Activated T-helper 1 cell treated with anti-CD3 and anti-CD28 coated beads, Interleukin-12 subunit alpha, Interleukin-12 subunit beta, Interleukin-2, Interleukin-4 antibody, amounts not matched to agents 30 ng/mL and 10 ng/mL and 1 ng/mL, durations not matched to agents 14 hours and 24 hours and 36 hours (primary cell): ENCODE results near the gene GABBR2. TPM values are rescaled to one million over a fixed set of nuclear protein-coding genes. Genes with fewer than 3 reads are reported as not detected.

ENCODE experiments used
- DNase-seq: peaks from one replicate; pipeline ENCODE4 v3.0.0; 2021; ENCODE audit warnings: low spot score
- H3K27ac Mint-ChIP-seq: one replicate; pipeline ENCODE4 v1.8.0; 2021; ENCODE audit warnings: mild to moderate bottlenecking, mixed read lengths
- H3K27me3 Mint-ChIP-seq: one replicate; pipeline ENCODE4 v1.8.0; 2022; ENCODE audit warnings: mild to moderate bottlenecking, moderate library complexity, mixed read lengths; ENCODE audit not compliant: insufficient read depth
- H3K36me3 Mint-ChIP-seq: one replicate; pipeline ENCODE4 v1.8.0; 2021; ENCODE audit warnings: low read depth, mixed read lengths
- H3K4me1 Mint-ChIP-seq: one replicate; pipeline ENCODE4 v1.8.0; 2021; ENCODE audit warnings: low read depth, mixed read lengths
- H3K4me3 Mint-ChIP-seq: one replicate; pipeline ENCODE4 v1.8.0; 2021; ENCODE audit warnings: mild to moderate bottlenecking, moderate library complexity, mixed read lengths
- H3K9me3 Mint-ChIP-seq: one replicate; pipeline ENCODE4 v1.8.0; 2021; ENCODE audit warnings: mixed read lengths
- intact Hi-C: fragments of 100-400 bp; cut with micrococcal nuclease; formaldehyde crosslinking; loops from one replicate; pipeline ENCODE4 v1.15.1; 2024
- total RNA-seq: library from RNA; stranded (reverse); gene quantifications from 2 replicates; pipeline ENCODE4 v1.2.3, GENCODE V29; 2022

The GABBR2 gene
- total RNA-seq, 1 donor from 2014 or later, result not detected

DNA sequence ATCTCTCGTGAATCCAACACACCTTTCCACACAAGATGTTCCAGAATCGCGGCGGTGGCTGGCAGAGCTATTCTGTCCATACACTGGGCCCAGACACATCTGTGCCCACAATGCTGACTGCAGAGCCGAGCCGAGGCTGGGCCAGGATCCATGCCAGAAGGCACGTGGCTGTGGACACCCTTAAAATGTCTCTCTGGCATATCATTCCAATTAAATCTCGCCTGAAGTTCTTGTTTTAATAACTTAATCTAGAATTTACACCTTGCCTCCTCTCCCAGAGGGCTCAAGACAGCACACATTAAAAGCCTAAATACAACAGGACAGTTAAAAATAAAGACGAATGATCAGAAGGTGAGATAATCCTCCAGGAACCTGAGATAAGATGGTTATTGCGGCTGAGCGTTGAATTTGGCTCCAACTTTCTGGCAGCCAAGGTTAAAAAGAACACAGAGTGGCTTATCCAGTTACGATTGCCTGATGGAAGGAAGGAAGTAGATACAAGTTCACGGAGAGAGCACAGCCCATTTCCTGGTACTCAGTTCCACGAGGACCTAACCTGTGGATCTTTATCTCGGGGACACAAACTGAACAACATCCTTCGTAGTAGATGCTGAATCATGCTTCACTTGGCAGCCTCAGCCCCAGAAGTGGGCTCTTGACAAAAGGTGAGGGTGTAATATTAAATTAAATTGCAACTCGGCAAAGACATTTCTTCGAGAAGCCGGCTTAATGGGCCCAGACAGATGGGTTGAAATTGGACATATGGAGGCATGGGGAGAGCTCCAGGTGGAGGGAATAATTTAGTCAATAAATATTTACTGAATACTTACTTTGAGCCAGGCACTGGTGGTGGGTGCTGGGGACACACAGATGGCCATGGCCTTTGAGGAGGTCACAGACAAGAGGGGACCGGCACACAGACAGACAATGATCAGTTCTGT lies 367.3 kb downstream of the GABBR2 start:
- Mint-ChIP-seq H3K9me3 (peaks cover 2% of the 10 kb centered on the region), H3K36me3 (no peaks in the 10 kb centered on the region), H3K27me3 (peaks cover 24% of the 10 kb centered on the region), H3K27ac (no peak overlapping the region), H3K4me3 (no peak overlapping the region), H3K4me1 (no peaks in the 10 kb centered on the region)
- no peak for DNase-seq
- intact Hi-C loops, result no loop called here

DNA sequence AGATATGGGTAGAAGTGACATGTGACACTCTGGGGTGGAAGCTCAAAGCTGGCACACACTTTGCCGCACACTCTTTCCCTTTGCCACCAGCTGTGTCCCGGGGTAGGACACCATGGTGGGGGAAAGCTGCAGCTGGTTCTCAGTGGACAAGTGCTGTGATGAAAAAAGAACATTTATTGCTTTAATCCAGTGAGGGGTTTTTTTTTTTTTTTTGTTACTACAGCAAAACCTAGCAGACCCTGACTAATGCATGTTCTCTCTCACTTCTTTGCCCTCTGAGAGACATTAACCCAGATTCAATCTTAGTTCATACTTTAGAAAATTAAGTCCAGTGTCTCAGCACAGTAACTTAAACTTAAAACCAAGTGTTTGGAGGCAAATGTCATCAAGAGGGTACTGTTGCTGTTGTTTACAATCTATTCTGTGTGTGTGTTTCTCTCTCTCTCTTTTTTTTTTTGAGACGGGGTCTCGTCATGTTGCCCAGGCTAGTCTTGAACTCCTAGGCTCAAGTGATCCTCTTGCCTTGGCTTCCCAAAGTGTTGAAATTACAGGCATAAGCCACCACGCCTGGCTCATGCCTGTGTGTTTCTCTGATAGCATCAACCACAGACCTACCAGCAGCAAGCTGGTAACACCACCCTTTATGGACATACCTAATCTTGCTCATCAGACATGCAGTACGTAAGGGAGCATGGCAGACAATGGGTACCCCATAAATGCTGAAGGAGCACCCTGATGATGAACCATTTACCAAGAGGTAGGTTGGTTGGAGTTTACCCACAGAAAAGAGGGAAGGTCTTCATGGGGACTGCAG lies 368.5 kb downstream of the GABBR2 start:
- H3K27ac Mint-ChIP-seq, result no peak overlapping the region
- H3K36me3 Mint-ChIP-seq, result no peaks in the 10 kb centered on the region
- DNase-seq, result no peak
- intact Hi-C loops, result no loop called here
- no peak overlapping the region for H3K4me3 Mint-ChIP-seq
- peaks cover 2% of the 10 kb centered on the region for H3K9me3 Mint-ChIP-seq
- H3K27me3 Mint-ChIP-seq, result peaks cover 16% of the 10 kb centered on the region
- H3K4me1 Mint-ChIP-seq, result no peaks in the 10 kb centered on the region

DNA sequence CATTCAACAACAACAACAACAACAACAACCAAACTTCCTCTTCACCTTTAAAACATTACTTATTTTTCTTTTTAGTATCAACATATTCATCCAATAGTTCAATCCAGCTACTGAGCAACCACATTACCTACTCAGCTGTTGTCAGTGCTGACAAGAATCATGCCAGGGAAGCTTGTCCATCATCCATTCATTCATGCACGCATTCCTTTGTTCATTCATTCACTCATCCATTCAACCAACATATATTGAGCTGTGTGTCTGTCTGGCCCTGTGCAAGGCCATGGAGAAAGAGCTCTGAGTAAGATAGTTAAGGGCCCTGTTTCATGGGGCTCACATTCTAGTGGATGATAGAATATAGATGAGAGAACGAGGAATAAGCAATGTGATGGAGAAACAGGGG lies 373.1 kb downstream of the GABBR2 start:
- Mint-ChIP-seq H3K27ac (no peak overlapping the region), H3K4me1 (no peaks in the 10 kb centered on the region), H3K9me3 (no peaks in the 10 kb centered on the region), H3K27me3 (peaks cover 11% of the 10 kb centered on the region), H3K36me3 (no peaks in the 10 kb centered on the region), H3K4me3 (no peak overlapping the region)
- no peak for DNase-seq
- intact Hi-C loops, result no loop called here

DNA sequence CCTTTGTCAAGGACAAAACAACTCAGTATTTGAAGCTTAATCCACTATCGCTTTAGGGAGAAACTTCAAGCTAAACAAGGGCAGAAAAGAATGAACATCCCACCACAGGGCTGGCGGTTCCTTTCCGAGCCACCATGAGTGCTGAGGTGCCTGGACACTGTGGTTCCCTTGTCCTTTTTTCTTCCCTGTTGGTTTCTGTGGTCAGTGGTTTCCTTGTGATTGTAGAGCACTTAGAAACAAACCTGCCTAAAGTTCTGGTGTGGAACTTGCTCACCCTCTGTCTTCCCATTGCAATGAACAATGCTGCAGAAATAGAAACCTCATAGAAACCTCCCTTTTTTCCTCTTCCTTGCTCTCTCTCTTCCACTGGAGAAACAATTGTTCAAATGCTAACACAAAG lies 373.9 kb downstream of the GABBR2 start:
- H3K27me3 Mint-ChIP-seq, result peaks cover 9% of the 10 kb centered on the region
- H3K27ac Mint-ChIP-seq, result no peak overlapping the region
- no peaks in the 10 kb centered on the region for H3K4me1 Mint-ChIP-seq
- H3K4me3 Mint-ChIP-seq, result no peak overlapping the region
- no peaks in the 10 kb centered on the region for H3K9me3 Mint-ChIP-seq
- H3K36me3 Mint-ChIP-seq, result no peaks in the 10 kb centered on the region
- intact Hi-C loops, result no loop called here
- no peak for DNase-seq

DNA sequence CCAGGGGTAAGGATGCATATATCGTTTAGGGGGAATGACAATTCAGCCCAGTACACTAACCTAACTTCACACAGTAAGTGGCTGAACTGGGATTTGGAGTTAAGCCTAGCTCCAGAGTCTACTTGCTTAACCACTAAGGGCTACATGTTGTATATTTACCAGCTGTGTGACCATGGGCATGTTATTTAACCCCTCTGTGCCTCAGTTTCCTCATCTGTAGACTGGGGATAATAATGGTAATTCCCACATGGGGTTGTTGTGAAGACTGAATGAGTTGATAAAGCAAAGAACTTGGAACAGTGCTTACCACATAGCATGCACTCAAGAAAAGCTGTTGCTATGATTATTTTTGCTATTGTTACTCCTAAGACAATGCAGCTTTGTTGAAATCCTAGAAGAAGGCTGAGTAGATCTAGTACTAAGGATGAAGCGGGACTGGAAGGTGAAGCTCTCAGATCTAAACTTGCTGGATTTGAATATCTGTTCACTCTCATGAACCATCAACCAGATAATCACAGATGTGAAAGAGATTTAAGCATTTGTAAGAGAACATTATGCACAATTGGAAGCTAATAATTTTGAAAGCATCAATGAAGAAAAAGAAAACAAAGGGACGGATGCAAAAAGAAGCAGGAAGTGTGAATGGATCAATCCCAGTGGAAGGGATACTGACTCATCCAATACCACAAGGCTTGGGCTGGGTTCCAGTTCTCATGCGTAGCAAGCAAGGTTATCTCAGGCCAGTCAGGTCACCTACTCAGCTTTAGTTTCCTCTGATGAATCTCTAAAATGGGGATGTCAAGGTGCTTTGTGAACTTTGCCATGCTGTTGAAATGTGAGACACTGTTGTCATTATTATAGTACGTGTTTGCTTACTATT lies 374.8 kb downstream of the GABBR2 start:
- Mint-ChIP-seq H3K4me1 (no peaks in the 10 kb centered on the region), H3K27ac (no peak overlapping the region), H3K27me3 (peaks cover 7% of the 10 kb centered on the region), H3K36me3 (no peaks in the 10 kb centered on the region), H3K4me3 (no peak overlapping the region), H3K9me3 (no peaks in the 10 kb centered on the region)
- DNase-seq, result no peak
- intact Hi-C loops, result no loop called here

DNA sequence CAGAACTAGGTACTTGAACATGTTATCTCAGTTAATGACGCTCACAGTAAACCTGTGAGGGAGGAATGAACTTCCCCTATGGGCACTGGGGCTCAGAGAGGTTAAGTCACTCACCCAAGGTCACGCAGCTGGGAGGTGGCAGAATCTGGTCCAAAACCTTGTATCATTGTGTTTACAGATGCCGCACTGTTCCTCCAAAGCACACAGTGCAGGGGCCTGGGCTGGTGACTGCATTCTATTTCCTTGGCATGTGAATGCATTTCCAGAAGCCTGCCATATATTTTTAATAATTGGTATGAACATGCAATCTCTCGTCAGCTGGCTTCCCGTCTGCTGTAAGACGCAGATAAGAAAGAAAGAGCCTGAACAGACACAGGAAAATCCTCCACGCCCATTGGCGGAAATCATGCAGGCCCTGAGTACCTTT lies 376.3 kb downstream of the GABBR2 start:
- DNase-seq, result no peak
- H3K27me3 Mint-ChIP-seq, result peaks cover 4% of the 10 kb centered on the region
- no peaks in the 10 kb centered on the region for H3K36me3 Mint-ChIP-seq
- intact Hi-C loops, result no loop called here
- no peaks in the 10 kb centered on the region for H3K9me3 Mint-ChIP-seq
- H3K4me3 Mint-ChIP-seq, result no peak overlapping the region
- H3K4me1 Mint-ChIP-seq, result no peaks in the 10 kb centered on the region
- H3K27ac Mint-ChIP-seq, result no peak overlapping the region

DNA sequence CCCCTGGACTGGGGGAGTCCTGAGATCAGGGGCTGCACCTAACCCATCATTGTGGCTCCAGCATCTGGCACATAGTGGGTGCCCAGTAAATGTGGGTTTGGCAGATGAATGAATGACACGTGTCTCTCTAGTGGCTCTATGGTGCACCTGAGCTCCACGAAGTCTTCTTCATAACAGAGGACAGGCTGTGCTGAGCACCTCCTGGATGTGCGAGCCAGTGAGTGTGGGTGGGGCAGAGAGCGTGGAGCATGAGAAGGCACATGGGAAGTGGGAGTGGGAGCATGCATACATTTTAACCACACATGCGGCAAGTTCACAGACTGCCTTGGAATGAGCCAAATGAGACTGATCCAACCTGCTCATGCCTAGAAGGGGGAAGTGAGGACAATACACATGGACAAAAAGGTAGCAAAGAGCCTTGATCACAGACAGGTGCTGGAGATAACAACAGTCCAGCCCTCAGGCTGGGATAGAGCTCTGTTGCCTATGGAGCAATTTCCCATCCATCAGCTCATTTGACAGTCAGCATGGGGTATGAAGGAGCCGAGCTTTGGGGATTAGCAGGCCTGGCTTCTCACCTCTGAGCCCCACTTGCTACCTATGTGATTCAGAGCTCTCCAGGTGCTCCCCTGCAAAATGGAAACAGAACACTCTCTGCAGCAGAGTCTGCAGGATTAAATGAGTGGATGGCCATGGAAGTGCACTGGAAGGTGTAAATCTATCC lies 377.0 kb downstream of the GABBR2 start:
- H3K36me3 Mint-ChIP-seq, result no peaks in the 10 kb centered on the region
- no peak for DNase-seq

DNA sequence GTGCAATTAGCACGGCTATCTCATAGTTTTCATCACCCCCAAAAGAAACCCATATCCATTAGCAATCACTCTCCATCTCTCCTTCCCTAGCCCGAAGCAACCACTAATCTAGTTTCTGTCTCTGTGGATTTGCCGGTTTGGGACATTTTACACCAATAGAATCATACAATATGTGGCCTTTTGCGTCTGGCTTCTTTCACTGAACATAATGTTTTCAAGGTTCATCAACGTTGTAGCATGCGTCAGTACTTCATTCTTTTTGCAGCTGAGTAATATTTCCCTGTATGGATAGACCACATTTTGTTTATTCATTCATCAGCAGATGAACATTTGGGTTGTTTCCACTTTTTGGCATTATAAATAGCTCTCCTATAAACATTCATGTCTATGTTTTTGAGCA lies 377.9 kb downstream of the GABBR2 start:
- Mint-ChIP-seq H3K4me1 (no peaks in the 10 kb centered on the region), H3K4me3 (no peak overlapping the region), H3K36me3 (no peaks in the 10 kb centered on the region), H3K27ac (no peak overlapping the region), H3K27me3 (peaks cover 4% of the 10 kb centered on the region), H3K9me3 (no peaks in the 10 kb centered on the region)
- intact Hi-C loops, result no loop called here
- no peak for DNase-seq

More for the DNA sequence above, 377.0 kb downstream of the GABBR2 start:
- H3K4me1 Mint-ChIP-seq, result no peaks in the 10 kb centered on the region
- H3K4me3 Mint-ChIP-seq, result no peak overlapping the region
- H3K27me3 Mint-ChIP-seq, result peaks cover 4% of the 10 kb centered on the region
- H3K27ac Mint-ChIP-seq, result no peak overlapping the region
- H3K9me3 Mint-ChIP-seq, result no peaks in the 10 kb centered on the region
- intact Hi-C loops, result no loop called here

DNA sequence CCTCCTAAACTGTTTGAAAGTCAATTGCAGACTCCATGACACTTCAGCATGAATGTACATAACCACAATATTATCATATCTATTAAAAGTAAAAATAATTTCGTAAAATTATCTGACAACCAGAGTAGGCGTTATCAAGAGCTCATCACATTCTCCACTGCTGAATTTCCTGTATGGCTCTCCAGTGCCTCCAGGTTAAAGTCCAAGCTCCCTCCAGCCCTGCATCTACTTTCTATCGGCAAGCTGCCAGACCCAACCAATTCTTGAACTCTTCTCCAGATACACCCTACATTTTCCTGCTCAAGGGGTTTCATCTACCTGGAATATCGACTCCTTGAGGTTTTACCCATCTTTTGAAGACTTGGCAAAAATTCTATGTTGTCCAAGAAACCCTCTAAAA lies 378.8 kb downstream of the GABBR2 start:
- Mint-ChIP-seq H3K27ac (no peak overlapping the region), H3K9me3 (no peaks in the 10 kb centered on the region), H3K36me3 (no peaks in the 10 kb centered on the region), H3K4me1 (no peaks in the 10 kb centered on the region), H3K4me3 (no peak overlapping the region), H3K27me3 (peaks cover 7% of the 10 kb centered on the region)
- intact Hi-C loops, result no loop called here
- no peak for DNase-seq

DNA sequence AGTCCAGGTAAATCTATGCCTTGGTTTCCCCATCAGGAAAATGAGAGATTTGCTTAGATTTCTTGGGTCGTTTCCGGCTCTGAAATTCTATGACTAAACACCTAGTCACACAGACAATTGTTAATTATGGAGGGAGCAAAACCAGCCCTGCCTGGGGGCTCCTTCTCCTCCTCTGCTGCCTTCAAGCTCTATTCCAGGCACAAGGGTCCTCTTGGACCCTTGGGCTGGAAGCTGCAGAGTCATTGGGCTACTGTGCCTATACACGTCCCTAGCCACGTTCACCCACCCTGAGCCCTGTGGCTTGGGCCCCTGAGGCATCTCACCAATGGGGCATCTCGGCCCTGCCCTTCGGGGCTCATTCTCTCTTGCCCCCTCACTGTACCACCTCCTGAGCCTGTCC lies 379.5 kb downstream of the GABBR2 start:
- DNase-seq, result no peak

DNA sequence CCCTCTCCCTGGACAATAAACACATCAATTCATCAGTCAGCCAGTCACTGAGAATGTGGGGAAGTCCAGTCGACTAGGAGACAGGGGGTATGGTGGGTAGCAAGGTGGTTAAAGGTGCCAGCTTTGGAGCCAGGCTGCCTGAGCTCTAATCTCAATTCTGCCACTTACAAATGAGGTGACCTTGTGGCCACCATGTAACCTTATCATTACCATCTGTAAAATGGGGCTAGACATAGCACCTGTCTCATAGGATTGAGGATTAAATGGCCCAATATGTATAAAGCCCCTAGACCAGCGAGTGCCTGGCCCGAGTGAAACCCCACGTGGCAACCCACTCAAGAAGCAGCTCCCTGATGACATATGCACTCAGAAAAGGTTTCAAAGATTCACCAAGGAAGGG lies 380.0 kb downstream of the GABBR2 start:
- no peaks in the 10 kb centered on the region for H3K9me3 Mint-ChIP-seq
- H3K27ac Mint-ChIP-seq, result no peak overlapping the region
- DNase-seq, result no peak
- intact Hi-C loops, result no loop called here
- peaks cover 10% of the 10 kb centered on the region for H3K27me3 Mint-ChIP-seq
- no peaks in the 10 kb centered on the region for H3K36me3 Mint-ChIP-seq
- H3K4me3 Mint-ChIP-seq, result no peak overlapping the region
- no peaks in the 10 kb centered on the region for H3K4me1 Mint-ChIP-seq

More for the DNA sequence above, 379.5 kb downstream of the GABBR2 start:
- no peak overlapping the region for H3K27ac Mint-ChIP-seq
- intact Hi-C loops, result no loop called here
- peaks cover 10% of the 10 kb centered on the region for H3K27me3 Mint-ChIP-seq
- H3K4me3 Mint-ChIP-seq, result no peak overlapping the region
- no peaks in the 10 kb centered on the region for H3K9me3 Mint-ChIP-seq
- H3K36me3 Mint-ChIP-seq, result no peaks in the 10 kb centered on the region
- no peaks in the 10 kb centered on the region for H3K4me1 Mint-ChIP-seq

DNA sequence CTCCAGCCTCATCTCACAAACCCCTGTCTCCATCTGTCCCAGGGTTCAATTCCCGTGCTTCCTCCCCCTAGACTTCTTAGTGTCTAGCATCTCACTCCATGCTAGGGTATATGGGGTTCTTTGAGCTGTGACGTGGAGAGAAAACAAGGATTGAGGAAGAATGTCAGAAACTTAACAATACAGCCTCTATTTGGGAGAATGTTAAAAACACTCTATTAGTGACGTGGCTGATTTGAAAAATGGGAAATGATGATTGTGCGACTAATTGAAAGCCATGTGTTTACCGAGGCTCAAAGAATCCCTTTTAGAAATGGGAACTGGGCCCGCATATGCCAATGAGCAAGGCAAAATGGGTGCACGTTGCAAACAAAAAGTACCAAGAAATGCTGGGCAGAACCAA lies 380.6 kb downstream of the GABBR2 start:
- H3K4me3 Mint-ChIP-seq, result no peak overlapping the region
- H3K9me3 Mint-ChIP-seq, result no peaks in the 10 kb centered on the region
- intact Hi-C loops, result no loop called here
- H3K27ac Mint-ChIP-seq, result no peak overlapping the region
- DNase-seq, result no peak
- no peaks in the 10 kb centered on the region for H3K4me1 Mint-ChIP-seq
- peaks cover 10% of the 10 kb centered on the region for H3K27me3 Mint-ChIP-seq
- no peaks in the 10 kb centered on the region for H3K36me3 Mint-ChIP-seq
